Measurements from ENCODE around the gene GTPBP6.

GRCh38 chrX:274904-275475, 43.6 kb downstream of the GTPBP6 start:
- TF ChIP-seq POLR2A (IDR thresholded peaks at IDR 0.05; ENCODE audit: extremely low read depth, insufficient read length): no peak
- TF ChIP-seq, protein P1, sequence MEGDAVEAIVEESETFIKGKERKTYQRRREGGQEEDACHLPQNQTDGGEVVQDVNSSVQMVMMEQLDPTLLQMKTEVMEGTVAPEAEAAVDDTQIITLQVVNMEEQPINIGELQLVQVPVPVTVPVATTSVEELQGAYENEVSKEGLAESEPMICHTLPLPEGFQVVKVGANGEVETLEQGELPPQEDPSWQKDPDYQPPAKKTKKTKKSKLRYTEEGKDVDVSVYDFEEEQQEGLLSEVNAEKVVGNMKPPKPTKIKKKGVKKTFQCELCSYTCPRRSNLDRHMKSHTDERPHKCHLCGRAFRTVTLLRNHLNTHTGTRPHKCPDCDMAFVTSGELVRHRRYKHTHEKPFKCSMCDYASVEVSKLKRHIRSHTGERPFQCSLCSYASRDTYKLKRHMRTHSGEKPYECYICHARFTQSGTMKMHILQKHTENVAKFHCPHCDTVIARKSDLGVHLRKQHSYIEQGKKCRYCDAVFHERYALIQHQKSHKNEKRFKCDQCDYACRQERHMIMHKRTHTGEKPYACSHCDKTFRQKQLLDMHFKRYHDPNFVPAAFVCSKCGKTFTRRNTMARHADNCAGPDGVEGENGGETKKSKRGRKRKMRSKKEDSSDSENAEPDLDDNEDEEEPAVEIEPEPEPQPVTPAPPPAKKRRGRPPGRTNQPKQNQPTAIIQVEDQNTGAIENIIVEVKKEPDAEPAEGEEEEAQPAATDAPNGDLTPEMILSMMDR (IDR thresholded peaks at IDR 0.05; ENCODE audit: low read depth, low read length): no peak
- TF ChIP-seq MAX (IDR thresholded peaks at IDR 0.05; ENCODE audit: low read depth, low read length): no peak

Data from NB4 (cell line).